PFSK-1 (cell line): ENCODE measurements around the gene OS9.

Experiments used
- POLR2AphosphoS5 ChIP-seq: IDR thresholded peaks from 2 replicates; pipeline ENCODE4 v1.6.1; 2012; ENCODE audit warnings: low read depth, mild to moderate bottlenecking, control low read depth, low read length, moderate library complexity
- REST ChIP-seq, 2 experiments: IDR thresholded peaks; 2 replicates each; pipeline versions ENCODE4 v1.6.1 to v1.8.0; 2011 to 2012; ENCODE audit warnings: low read depth in 2 of 2, low read length in 2 of 2, control low read depth in 1 of 2, inconsistent platforms in 1 of 2, mild to moderate bottlenecking in 1 of 2, moderate library complexity in 1 of 2; ENCODE audit not compliant: insufficient read depth in 1 of 2
- TAF1 ChIP-seq: IDR thresholded peaks from 2 replicates; pipeline ENCODE4 v1.6.1; 2012; ENCODE audit warnings: low read length, control low read depth, borderline replicate concordance; ENCODE audit not compliant: insufficient read depth

- peak; percentile 88; the same call in 1 of the 2 replicates for TF ChIP-seq TAF1
- peak; percentile 84 for TF ChIP-seq POLR2AphosphoS5
- TF ChIP-seq REST (IDR thresholded peaks at IDR 0.05; ENCODE audit: insufficient read depth in 1 of 2, low read depth in 2 of 2, low read length in 2 of 2) = peak; percentile 57 to 77
Observed at GRCh38 chr12:57693659-57694458, at the start of gene OS9.
